NB4 (cell line): ENCODE measurements around the gene APOE.

Source experiments
- CTCF ChIP-seq: IDR thresholded peaks from one replicate; pipeline ENCODE4 v1.5.1; 2012; ENCODE audit warnings: low read depth, low read length
- MAX ChIP-seq: IDR thresholded peaks from 2 replicates; pipeline ENCODE4 v1.6.1; 2011; ENCODE audit warnings: low read depth, low read length

GRCh38 chr19:44894052-44894400 lies 11.6 kb upstream of the APOE start:
- no peak for TF ChIP-seq CTCF
- TF ChIP-seq MAX, result no peak
